ENCODE measurements around the gene WBP2NL.

Gene WBP2NL

DNA sequence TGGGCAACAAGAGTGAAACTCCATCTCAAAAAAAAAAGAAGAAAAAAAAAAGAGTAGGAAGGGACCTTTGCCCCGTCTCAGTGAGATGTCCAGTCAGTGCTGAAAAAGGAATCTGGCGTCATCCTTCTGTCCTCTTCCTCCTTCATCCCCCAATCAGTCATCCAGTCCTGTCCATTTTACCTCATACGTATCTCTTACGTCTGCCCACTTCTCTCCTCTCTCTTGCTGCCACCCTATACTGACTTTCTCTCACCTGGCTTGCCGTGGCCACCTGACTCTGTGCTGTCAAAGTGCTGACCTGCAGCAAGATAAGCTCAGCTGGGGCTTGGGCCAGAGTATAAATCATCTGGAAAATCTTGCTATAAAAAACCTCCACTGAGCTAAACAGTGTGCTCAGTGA, 15.7 kb upstream of the WBP2NL start:
- DNase-seq: no peak

GRCh38 chr22:41983513-41984405, 14.8 kb upstream of the WBP2NL start:
- Histone ChIP-seq H3K27me3 (replicated peaks) (no peaks in the 10 kb centered on the region), H3K27ac (no peak overlapping the region), H3K4me3 (ENCODE audit: low read depth, low read length) (no peak overlapping the region), H3K36me3 (replicated peaks) (no peaks in the 10 kb centered on the region)
- TF ChIP-seq, protein P1, sequence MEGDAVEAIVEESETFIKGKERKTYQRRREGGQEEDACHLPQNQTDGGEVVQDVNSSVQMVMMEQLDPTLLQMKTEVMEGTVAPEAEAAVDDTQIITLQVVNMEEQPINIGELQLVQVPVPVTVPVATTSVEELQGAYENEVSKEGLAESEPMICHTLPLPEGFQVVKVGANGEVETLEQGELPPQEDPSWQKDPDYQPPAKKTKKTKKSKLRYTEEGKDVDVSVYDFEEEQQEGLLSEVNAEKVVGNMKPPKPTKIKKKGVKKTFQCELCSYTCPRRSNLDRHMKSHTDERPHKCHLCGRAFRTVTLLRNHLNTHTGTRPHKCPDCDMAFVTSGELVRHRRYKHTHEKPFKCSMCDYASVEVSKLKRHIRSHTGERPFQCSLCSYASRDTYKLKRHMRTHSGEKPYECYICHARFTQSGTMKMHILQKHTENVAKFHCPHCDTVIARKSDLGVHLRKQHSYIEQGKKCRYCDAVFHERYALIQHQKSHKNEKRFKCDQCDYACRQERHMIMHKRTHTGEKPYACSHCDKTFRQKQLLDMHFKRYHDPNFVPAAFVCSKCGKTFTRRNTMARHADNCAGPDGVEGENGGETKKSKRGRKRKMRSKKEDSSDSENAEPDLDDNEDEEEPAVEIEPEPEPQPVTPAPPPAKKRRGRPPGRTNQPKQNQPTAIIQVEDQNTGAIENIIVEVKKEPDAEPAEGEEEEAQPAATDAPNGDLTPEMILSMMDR (IDR thresholded peaks at IDR 0.05; ENCODE audit: low read depth, low read length, missing control alignments): no peak
- in situ Hi-C loops (cut with HindIII; ENCODE audit: low pct_ligation_motif_present, low sequenced_read_pairs): no loop called here
- DNase-seq: no peak

More for the DNA sequence above, 15.7 kb upstream of the WBP2NL start:
- Histone ChIP-seq H3K27me3 (replicated peaks) (peaks cover 3% of the 10 kb centered on the region), H3K36me3 (replicated peaks) (no peaks in the 10 kb centered on the region), H3K27ac (no peak overlapping the region), H3K4me3 (ENCODE audit: low read depth, low read length) (no peak overlapping the region)
- in situ Hi-C loops (cut with HindIII; ENCODE audit: low pct_ligation_motif_present, low sequenced_read_pairs): no loop called here
- TF ChIP-seq, protein P1 (IDR thresholded peaks at IDR 0.05; ENCODE audit: low read depth, low read length, missing control alignments): no peak

GRCh38 chr22:41987276-41987675, 11.3 kb upstream of the WBP2NL start:
- Histone ChIP-seq H3K27me3 (replicated peaks) (no peaks in the 10 kb centered on the region), H3K27ac (no peak overlapping the region), H3K36me3 (replicated peaks) (no peaks in the 10 kb centered on the region), H3K4me3 (ENCODE audit: low read depth, low read length) (no peak overlapping the region)
- DNase-seq: no peak
- TF ChIP-seq, protein P1 (IDR thresholded peaks at IDR 0.05; ENCODE audit: low read depth, low read length, missing control alignments): no peak
- in situ Hi-C loops (cut with HindIII; ENCODE audit: low pct_ligation_motif_present, low sequenced_read_pairs): no loop called here

- in situ Hi-C loops (cut with HindIII; ENCODE audit: low pct_ligation_motif_present, low sequenced_read_pairs): no loop called here
- H3K27me3 ChIP-seq (replicated peaks): no peaks in the 10 kb centered on the region
- no peak overlapping the region for H3K27ac ChIP-seq
- TF ChIP-seq, protein P1 (IDR thresholded peaks at IDR 0.05; ENCODE audit: low read depth, low read length, missing control alignments): no peak
- no peak overlapping the region for H3K4me3 ChIP-seq (ENCODE audit: low read depth, low read length)
- H3K36me3 ChIP-seq (replicated peaks): no peaks in the 10 kb centered on the region
- DNase-seq: no peak
Measured at GRCh38 chr22:41989246-41989645, 9.3 kb upstream of the WBP2NL start.

- no peak for DNase-seq
- TF ChIP-seq, protein P1 (IDR thresholded peaks at IDR 0.05; ENCODE audit: low read depth, low read length, missing control alignments): no peak
- H3K27ac ChIP-seq: no peak overlapping the region
- no peaks in the 10 kb centered on the region for H3K36me3 ChIP-seq (replicated peaks)
- in situ Hi-C loops (cut with HindIII; ENCODE audit: low pct_ligation_motif_present, low sequenced_read_pairs): no loop called here
- H3K27me3 ChIP-seq (replicated peaks): no peaks in the 10 kb centered on the region
- no peak overlapping the region for H3K4me3 ChIP-seq (ENCODE audit: low read depth, low read length)
Measured at GRCh38 chr22:41991111-41991510, 7.5 kb upstream of the WBP2NL start.

Data from brain microvascular endothelial cell (primary cell).